ENCODE measurements around the gene EXO1.

The EXO1 gene

DNA sequence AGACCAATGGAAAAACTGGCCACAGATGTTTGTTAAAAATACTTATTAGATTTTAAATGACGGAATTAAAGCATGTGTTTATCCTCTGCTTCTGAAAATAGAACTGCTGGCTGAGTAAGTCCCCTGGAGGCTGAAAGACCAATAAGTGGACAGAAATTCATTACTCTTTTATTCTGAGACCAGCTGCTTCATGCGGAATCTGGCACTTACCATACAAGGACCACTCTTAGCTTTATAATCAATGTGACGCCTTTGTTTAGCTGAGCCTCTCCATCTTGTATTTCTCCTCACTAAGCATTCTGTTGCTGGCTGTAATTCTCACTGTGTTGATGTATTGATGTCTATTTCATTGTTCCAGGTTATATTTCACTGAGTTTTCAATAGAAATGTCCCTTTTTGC is 6.3 kb upstream of the EXO1 start:
- H3K27me3 ChIP-seq (ENCODE audit: insufficient read depth, poor library complexity, severe bottlenecking) = no peaks in the 10 kb centered on the region
- no peak overlapping the region for H3K27ac ChIP-seq (replicated peaks)
- no peak for TF ChIP-seq CTCF (IDR thresholded peaks at IDR 0.05; ENCODE audit: insufficient read depth, low read length)
- no peak for TF ChIP-seq GABPA (IDR thresholded peaks at IDR 0.05; ENCODE audit: low read depth)
- no peak for TF ChIP-seq POLR2AphosphoS5 (IDR thresholded peaks at IDR 0.05; ENCODE audit: low read depth)
- TF ChIP-seq, protein P1, sequence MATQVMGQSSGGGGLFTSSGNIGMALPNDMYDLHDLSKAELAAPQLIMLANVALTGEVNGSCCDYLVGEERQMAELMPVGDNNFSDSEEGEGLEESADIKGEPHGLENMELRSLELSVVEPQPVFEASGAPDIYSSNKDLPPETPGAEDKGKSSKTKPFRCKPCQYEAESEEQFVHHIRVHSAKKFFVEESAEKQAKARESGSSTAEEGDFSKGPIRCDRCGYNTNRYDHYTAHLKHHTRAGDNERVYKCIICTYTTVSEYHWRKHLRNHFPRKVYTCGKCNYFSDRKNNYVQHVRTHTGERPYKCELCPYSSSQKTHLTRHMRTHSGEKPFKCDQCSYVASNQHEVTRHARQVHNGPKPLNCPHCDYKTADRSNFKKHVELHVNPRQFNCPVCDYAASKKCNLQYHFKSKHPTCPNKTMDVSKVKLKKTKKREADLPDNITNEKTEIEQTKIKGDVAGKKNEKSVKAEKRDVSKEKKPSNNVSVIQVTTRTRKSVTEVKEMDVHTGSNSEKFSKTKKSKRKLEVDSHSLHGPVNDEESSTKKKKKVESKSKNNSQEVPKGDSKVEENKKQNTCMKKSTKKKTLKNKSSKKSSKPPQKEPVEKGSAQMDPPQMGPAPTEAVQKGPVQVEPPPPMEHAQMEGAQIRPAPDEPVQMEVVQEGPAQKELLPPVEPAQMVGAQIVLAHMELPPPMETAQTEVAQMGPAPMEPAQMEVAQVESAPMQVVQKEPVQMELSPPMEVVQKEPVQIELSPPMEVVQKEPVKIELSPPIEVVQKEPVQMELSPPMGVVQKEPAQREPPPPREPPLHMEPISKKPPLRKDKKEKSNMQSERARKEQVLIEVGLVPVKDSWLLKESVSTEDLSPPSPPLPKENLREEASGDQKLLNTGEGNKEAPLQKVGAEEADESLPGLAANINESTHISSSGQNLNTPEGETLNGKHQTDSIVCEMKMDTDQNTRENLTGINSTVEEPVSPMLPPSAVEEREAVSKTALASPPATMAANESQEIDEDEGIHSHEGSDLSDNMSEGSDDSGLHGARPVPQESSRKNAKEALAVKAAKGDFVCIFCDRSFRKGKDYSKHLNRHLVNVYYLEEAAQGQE (IDR thresholded peaks at IDR 0.05; ENCODE audit: insufficient replicate concordance, low read depth) = no peak
- no peak for TF ChIP-seq SPI1 (IDR thresholded peaks at IDR 0.05; ENCODE audit: borderline replicate concordance, low read depth)
- DNase-seq (ENCODE audit: low read depth in 1 of 2, low spot score in 1 of 2) = no peak
- H3K4me3 ChIP-seq (replicated peaks; ENCODE audit: insufficient read depth, low read length) = no peak overlapping the region

- DNase-seq (ENCODE audit: low read depth in 1 of 2, low spot score in 1 of 2) = no peak
- Histone ChIP-seq H3K27ac (replicated peaks) (no peak overlapping the region), H3K27me3 (ENCODE audit: insufficient read depth, poor library complexity, severe bottlenecking) (no peaks in the 10 kb centered on the region), H3K4me3 (replicated peaks; ENCODE audit: insufficient read depth, low read length) (no peak overlapping the region)
- TF ChIP-seq POLR2AphosphoS5 (IDR thresholded peaks at IDR 0.05; ENCODE audit: low read depth) (no peak), GABPA (IDR thresholded peaks at IDR 0.05; ENCODE audit: low read depth) (no peak), CTCF (IDR thresholded peaks at IDR 0.05; ENCODE audit: insufficient read depth, low read length) (no peak), SPI1 (IDR thresholded peaks at IDR 0.05; ENCODE audit: borderline replicate concordance, low read depth) (no peak)
- TF ChIP-seq, protein P1 (IDR thresholded peaks at IDR 0.05; ENCODE audit: insufficient replicate concordance, low read depth) = no peak
Observed at GRCh38 chr1:241842565-241842964, 5.4 kb upstream of the EXO1 start.

GRCh38 chr1:241844593-241844992 is 3.4 kb upstream of the EXO1 start:
- Histone ChIP-seq H3K27ac (replicated peaks) (no peak overlapping the region), H3K4me3 (replicated peaks; ENCODE audit: insufficient read depth, low read length) (no peak overlapping the region), H3K27me3 (ENCODE audit: insufficient read depth, poor library complexity, severe bottlenecking) (no peaks in the 10 kb centered on the region)
- DNase-seq (ENCODE audit: low read depth in 1 of 2, low spot score in 1 of 2) = no peak
- TF ChIP-seq, protein P1 (IDR thresholded peaks at IDR 0.05; ENCODE audit: insufficient replicate concordance, low read depth) = no peak
- TF ChIP-seq POLR2AphosphoS5 (IDR thresholded peaks at IDR 0.05; ENCODE audit: low read depth) (no peak), CTCF (IDR thresholded peaks at IDR 0.05; ENCODE audit: insufficient read depth, low read length) (no peak), SPI1 (IDR thresholded peaks at IDR 0.05; ENCODE audit: borderline replicate concordance, low read depth) (no peak), GABPA (IDR thresholded peaks at IDR 0.05; ENCODE audit: low read depth) (no peak)

All from HL-60 (cell line).